ENCODE data around the gene ST8SIA3. TPM values are rescaled to one million over a fixed set of nuclear protein-coding genes. Genes with fewer than 3 reads are reported as not detected.

Gene ST8SIA3
- total RNA-seq, 1 donor from 2014 or later = 3.1 TPM

DNA sequence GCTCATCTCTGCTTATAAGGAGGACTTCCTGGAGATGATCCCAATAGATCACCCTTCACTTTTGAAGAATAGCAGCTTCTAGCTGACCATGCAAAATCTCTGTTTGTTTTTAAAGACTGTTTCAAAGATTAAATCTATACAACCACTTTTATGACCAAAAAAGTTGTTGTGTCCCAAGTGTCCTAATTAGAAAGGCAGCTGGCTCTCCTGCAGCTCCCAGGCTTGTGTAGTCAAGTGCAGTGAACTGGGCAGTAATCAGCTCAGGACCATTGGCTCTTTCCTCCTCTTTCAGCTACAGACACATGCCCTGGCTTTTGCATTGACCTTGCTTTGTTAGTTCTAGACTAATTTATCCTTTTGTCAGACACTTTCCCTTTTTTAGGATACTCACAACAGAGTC is 10.4 kb downstream of the ST8SIA3 start:
- Mint-ChIP-seq H3K9me3 (no peaks in the 10 kb centered on the region), H3K27ac (ENCODE audit: unreplicated experiment) (no peak overlapping the region), H3K4me3 (no peak overlapping the region), H3K36me3 (ENCODE audit: low read depth) (no peaks in the 10 kb centered on the region), H3K4me1 (peaks cover 5% of the 10 kb centered on the region), H3K27me3 (ENCODE audit: low read depth) (peaks cover 64% of the 10 kb centered on the region)
- no peak for DNase-seq (ENCODE audit: low read depth, low spot score)
- TF ChIP-seq, protein P1, sequence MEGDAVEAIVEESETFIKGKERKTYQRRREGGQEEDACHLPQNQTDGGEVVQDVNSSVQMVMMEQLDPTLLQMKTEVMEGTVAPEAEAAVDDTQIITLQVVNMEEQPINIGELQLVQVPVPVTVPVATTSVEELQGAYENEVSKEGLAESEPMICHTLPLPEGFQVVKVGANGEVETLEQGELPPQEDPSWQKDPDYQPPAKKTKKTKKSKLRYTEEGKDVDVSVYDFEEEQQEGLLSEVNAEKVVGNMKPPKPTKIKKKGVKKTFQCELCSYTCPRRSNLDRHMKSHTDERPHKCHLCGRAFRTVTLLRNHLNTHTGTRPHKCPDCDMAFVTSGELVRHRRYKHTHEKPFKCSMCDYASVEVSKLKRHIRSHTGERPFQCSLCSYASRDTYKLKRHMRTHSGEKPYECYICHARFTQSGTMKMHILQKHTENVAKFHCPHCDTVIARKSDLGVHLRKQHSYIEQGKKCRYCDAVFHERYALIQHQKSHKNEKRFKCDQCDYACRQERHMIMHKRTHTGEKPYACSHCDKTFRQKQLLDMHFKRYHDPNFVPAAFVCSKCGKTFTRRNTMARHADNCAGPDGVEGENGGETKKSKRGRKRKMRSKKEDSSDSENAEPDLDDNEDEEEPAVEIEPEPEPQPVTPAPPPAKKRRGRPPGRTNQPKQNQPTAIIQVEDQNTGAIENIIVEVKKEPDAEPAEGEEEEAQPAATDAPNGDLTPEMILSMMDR (conservative IDR thresholded peaks at IDR 0.05) = no peak

DNA sequence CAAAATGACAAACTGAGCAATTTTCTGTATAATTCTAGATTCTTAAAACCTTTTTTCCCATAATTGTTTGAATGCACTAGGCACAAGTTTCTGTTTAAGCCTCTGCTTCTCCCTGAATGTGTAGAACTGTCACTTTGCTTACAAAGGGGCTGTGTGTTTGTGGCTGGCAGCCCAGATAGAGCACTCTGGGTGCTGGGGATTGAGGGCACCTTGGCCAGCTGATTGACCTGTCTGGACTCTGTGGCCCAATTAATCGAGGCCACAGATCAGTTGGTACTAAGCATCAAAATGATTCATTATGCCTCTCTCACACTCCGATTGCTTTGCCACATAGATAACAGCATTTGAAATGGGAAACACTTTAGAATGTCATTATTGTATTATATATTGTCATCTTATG is 12.1 kb downstream of the ST8SIA3 start:
- H3K36me3 Mint-ChIP-seq (ENCODE audit: low read depth) = no peaks in the 10 kb centered on the region
- no peaks in the 10 kb centered on the region for H3K9me3 Mint-ChIP-seq
- peaks cover 55% of the 10 kb centered on the region for H3K27me3 Mint-ChIP-seq (ENCODE audit: low read depth)
- DNase-seq (ENCODE audit: low read depth, low spot score) = no peak
- TF ChIP-seq, protein P1 (conservative IDR thresholded peaks at IDR 0.05) = no peak
- no peak overlapping the region for H3K4me3 Mint-ChIP-seq
- H3K27ac Mint-ChIP-seq (ENCODE audit: unreplicated experiment) = no peak overlapping the region
- H3K4me1 Mint-ChIP-seq = peaks cover 5% of the 10 kb centered on the region

DNA sequence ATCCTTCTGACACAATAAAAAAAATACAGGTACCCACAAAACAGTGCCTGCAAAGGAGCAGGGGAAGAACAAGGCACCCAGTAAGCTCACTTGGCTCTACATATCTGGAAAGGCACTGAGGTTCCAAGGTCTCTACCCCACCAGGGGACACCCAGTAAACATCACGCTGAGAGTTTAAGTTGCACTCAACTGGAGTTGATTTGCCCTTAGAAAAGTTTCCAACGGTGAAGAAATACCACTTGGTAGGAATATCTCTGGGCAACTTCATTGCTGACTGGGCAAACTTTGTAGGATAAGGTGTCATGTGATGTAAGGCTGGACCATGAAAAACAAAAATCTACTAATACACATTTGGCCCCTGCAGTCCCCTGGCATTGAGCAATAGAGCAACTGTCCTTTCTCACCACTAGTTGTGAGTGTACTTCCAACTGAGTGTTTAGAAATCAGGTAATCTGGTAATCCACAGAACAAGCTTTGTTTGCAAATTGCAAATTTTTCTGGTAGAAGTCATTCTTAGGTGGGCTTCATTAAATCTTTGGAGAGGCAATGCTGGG is 14.2 kb downstream of the ST8SIA3 start:
- peaks cover 5% of the 10 kb centered on the region for H3K4me1 Mint-ChIP-seq
- TF ChIP-seq, protein P1 (conservative IDR thresholded peaks at IDR 0.05) = no peak
- H3K36me3 Mint-ChIP-seq (ENCODE audit: low read depth) = no peaks in the 10 kb centered on the region
- H3K27me3 Mint-ChIP-seq (ENCODE audit: low read depth) = peaks cover 41% of the 10 kb centered on the region
- no peak overlapping the region for H3K27ac Mint-ChIP-seq (ENCODE audit: unreplicated experiment)
- no peak for DNase-seq (ENCODE audit: low read depth, low spot score)
- H3K9me3 Mint-ChIP-seq = no peaks in the 10 kb centered on the region
- no peak overlapping the region for H3K4me3 Mint-ChIP-seq

DNA sequence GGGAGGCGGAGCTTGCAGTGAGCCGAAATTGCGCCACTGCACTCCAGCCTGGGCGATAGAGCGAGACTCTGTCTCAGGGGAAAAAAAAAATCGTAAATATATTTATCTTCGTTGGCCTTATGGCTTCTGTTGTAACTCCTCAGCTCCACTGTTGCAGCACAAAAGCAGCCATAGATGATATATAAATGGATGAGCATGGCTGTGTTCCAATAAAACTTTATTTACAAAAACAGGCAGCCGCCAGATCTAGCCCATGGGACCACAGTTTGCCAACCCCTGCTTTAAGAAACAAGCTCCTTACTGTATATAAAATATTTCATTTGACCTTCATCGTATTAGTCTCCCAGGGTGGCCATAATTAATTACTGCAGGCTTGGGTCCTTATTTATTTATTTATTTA is 20.1 kb downstream of the ST8SIA3 start:
- H3K4me1 Mint-ChIP-seq = no peaks in the 10 kb centered on the region
- no peak for DNase-seq (ENCODE audit: low read depth, low spot score)
- no peak overlapping the region for H3K27ac Mint-ChIP-seq (ENCODE audit: unreplicated experiment)

DNA sequence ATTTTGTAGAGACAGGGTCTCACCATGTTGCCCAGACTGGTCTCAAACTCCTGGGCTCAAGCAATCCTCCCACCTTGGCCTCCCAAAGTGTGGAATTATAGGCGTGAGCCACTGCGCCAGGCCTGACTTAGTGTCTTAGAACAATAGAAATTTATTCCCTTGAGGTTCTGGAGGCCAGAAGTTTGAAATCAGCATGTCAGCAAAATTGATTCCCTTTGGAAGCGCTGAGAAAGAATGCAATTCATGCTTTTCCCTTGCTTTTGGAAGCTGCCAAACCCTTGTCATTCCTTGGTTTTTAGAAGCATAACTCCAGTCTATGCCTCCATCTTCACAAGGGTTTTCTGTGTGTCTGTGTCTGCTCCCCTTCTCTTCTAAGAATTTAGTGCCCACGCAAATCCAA is 20.7 kb downstream of the ST8SIA3 start:
- no peaks in the 10 kb centered on the region for H3K9me3 Mint-ChIP-seq
- H3K27me3 Mint-ChIP-seq (ENCODE audit: low read depth) = peaks cover 35% of the 10 kb centered on the region

More for the DNA sequence above, 20.1 kb downstream of the ST8SIA3 start:
- H3K27me3 Mint-ChIP-seq (ENCODE audit: low read depth) = peaks cover 31% of the 10 kb centered on the region
- H3K36me3 Mint-ChIP-seq (ENCODE audit: low read depth) = no peaks in the 10 kb centered on the region
- TF ChIP-seq, protein P1 (conservative IDR thresholded peaks at IDR 0.05) = no peak
- H3K4me3 Mint-ChIP-seq = no peak overlapping the region
- H3K9me3 Mint-ChIP-seq = no peaks in the 10 kb centered on the region

More for the DNA sequence above, 20.7 kb downstream of the ST8SIA3 start:
- no peaks in the 10 kb centered on the region for H3K36me3 Mint-ChIP-seq (ENCODE audit: low read depth)
- H3K4me3 Mint-ChIP-seq = no peak overlapping the region
- no peak for DNase-seq (ENCODE audit: low read depth, low spot score)
- TF ChIP-seq, protein P1 (conservative IDR thresholded peaks at IDR 0.05) = no peak
- H3K27ac Mint-ChIP-seq (ENCODE audit: unreplicated experiment) = no peak overlapping the region
- no peaks in the 10 kb centered on the region for H3K4me1 Mint-ChIP-seq
